Neural progenitor cell (in vitro differentiated cells): ENCODE results near the gene CENPB. TPM values are rescaled to one million over a fixed set of nuclear protein-coding genes. Genes with fewer than 3 reads are reported as not detected.

Experiments
- DNase-seq: peaks from one replicate; pipeline ENCODE4 v3.0.0-alpha.2; 2016; ENCODE audit warnings: low spot score
- H2AFZ ChIP-seq: fragments of 200-600 bp; sonication (generic); replicated peaks from 2 replicates; pipeline ENCODE4 v1.6.1; 2016; ENCODE audit warnings: antibody characterized with exemption
- H3F3A ChIP-seq: fragments of 200-600 bp; sonication (generic); 2 replicates; pipeline ENCODE4 v1.6.1; 2016; ENCODE audit warnings: antibody characterized with exemption, low read depth
- H3K27ac ChIP-seq: fragments of 200-600 bp; sonication (generic); 2 replicates; pipeline ENCODE4 v1.5.1; 2016; ENCODE audit warnings: mild to moderate bottlenecking
- H3K27me3 ChIP-seq: fragments of 200-600 bp; sonication (generic); 2 replicates; pipeline ENCODE4 v1.6.1; 2016; ENCODE audit warnings: mild to moderate bottlenecking, moderate library complexity
- H3K36me3 ChIP-seq: fragments of 200-600 bp; sonication (generic); 2 replicates; pipeline ENCODE4 v1.5.1; 2016
- H3K4me1 ChIP-seq: fragments of 200-600 bp; sonication (generic); 2 replicates; pipeline ENCODE4 v1.6.1; 2016; ENCODE audit warnings: mixed run types
- H3K4me2 ChIP-seq: fragments of 200-600 bp; sonication (generic); 2 replicates; pipeline ENCODE4 v1.6.1; 2016
- H3K4me3 ChIP-seq: fragments of 200-600 bp; sonication (generic); 2 replicates; pipeline ENCODE4 v1.5.1; 2016
- H3K79me2 ChIP-seq: fragments of 200-600 bp; sonication (generic); 2 replicates; pipeline ENCODE4 v1.6.1; 2016; ENCODE audit warnings: low read depth
- H3K9ac ChIP-seq: fragments of 200-600 bp; sonication (generic); 2 replicates; pipeline ENCODE4 v1.6.1; 2016
- H3K9me3 ChIP-seq: fragments of 200-600 bp; sonication (generic); 2 replicates; pipeline ENCODE4 v1.5.1; 2016; ENCODE audit warnings: low read depth
- H4K20me1 ChIP-seq: fragments of 200-600 bp; sonication (generic); 2 replicates; pipeline ENCODE4 v1.6.1; 2016; ENCODE audit warnings: low read depth
- H3K27ac Mint-ChIP-seq: 3 replicates; pipeline ENCODE4 v1.8.0; 2021; ENCODE audit warnings: mixed read lengths
- H3K27me3 Mint-ChIP-seq: 2 replicates; pipeline ENCODE4 v1.8.0; 2022; ENCODE audit warnings: low read depth, mild to moderate bottlenecking, inconsistent platforms, moderate library complexity, mixed read lengths; ENCODE audit not compliant: insufficient read depth
- H3K36me3 Mint-ChIP-seq: 3 replicates; pipeline ENCODE4 v1.8.0; 2021; ENCODE audit warnings: mixed read lengths
- H3K4me1 Mint-ChIP-seq: 3 replicates; pipeline ENCODE4 v1.8.0; 2021; ENCODE audit warnings: mixed read lengths
- H3K4me3 Mint-ChIP-seq: 3 replicates; pipeline ENCODE4 v1.8.0; 2021; ENCODE audit warnings: mild to moderate bottlenecking, moderate library complexity, mixed read lengths
- H3K9me3 Mint-ChIP-seq: 3 replicates; pipeline ENCODE4 v1.8.0; 2020; ENCODE audit warnings: mixed read lengths
- CTCF ChIP-seq: fragments of 200-600 bp; sonication (generic); IDR thresholded peaks from 2 replicates; pipeline ENCODE4 v1.5.1; 2017; ENCODE audit warnings: antibody characterized with exemption, mild to moderate bottlenecking
- EZH2 ChIP-seq: fragments of 200-600 bp; sonication (generic); IDR thresholded peaks from 2 replicates; pipeline ENCODE4 v1.6.1; 2017; ENCODE audit warnings: antibody characterized with exemption, mild to moderate bottlenecking, moderate library complexity
- EZH2phosphoT487 ChIP-seq: fragments of 200-600 bp; sonication (generic); IDR thresholded peaks from 2 replicates; pipeline ENCODE4 v1.6.1; 2017; ENCODE audit warnings: antibody characterized with exemption
- total RNA-seq: library from RNA; depleted of rRNA; stranded (reverse); fragments of >200 nt; gene quantifications from 2 replicates; pipeline ENCODE4 v1.2.3, GENCODE V29; 2015; ENCODE audit warnings: low replicate concordance

Gene CENPB
- total RNA-seq, 1 donor from 2014 or later = 5.0 TPM

- H3K9ac ChIP-seq = no peak overlapping the region
- no peaks in the 10 kb centered on the region for H3K9me3 ChIP-seq
- peaks cover 17% of the 10 kb centered on the region for H3F3A ChIP-seq
- H3K27ac ChIP-seq = no peak overlapping the region
- no peaks in the 10 kb centered on the region for H3K79me2 ChIP-seq
- H3K36me3 ChIP-seq = no peaks in the 10 kb centered on the region
- H3K4me3 ChIP-seq = no peak overlapping the region
- no peaks in the 10 kb centered on the region for H3K36me3 Mint-ChIP-seq
- no peaks in the 10 kb centered on the region for H4K20me1 ChIP-seq
- H3K4me1 Mint-ChIP-seq = peaks cover 16% of the 10 kb centered on the region
- H2AFZ ChIP-seq = no peak overlapping the region
- H3K9me3 Mint-ChIP-seq = peaks cover 3% of the 10 kb centered on the region
- H3K27me3 ChIP-seq = peaks cover 65% of the 10 kb centered on the region
- no peak overlapping the region for H3K27ac Mint-ChIP-seq
- no peaks in the 10 kb centered on the region for H3K4me1 ChIP-seq
- DNase-seq = no peak
- H3K4me3 Mint-ChIP-seq = no peak overlapping the region
- H3K4me2 ChIP-seq = no peak overlapping the region
- peaks cover 33% of the 10 kb centered on the region for H3K27me3 Mint-ChIP-seq
- no peak for TF ChIP-seq CTCF
- TF ChIP-seq EZH2 = no peak
- TF ChIP-seq EZH2phosphoT487 = no peak
Measured at GRCh38 chr20:3775457-3776108, 11.0 kb downstream of the CENPB start.

GRCh38 chr20:3771552-3772058 is 14.9 kb downstream of the CENPB start:
- no peak overlapping the region for H3K4me2 ChIP-seq
- TF ChIP-seq EZH2 (no peak), EZH2phosphoT487 (no peak), CTCF (no peak)
- H3K4me3 ChIP-seq = no peak overlapping the region
- no peaks in the 10 kb centered on the region for H3K9me3 ChIP-seq
- H3K4me1 ChIP-seq = peaks cover 11% of the 10 kb centered on the region
- H3K9me3 Mint-ChIP-seq = no peaks in the 10 kb centered on the region
- H3K27ac Mint-ChIP-seq = no peak overlapping the region
- H2AFZ ChIP-seq = no peak overlapping the region
- H3K36me3 Mint-ChIP-seq = no peaks in the 10 kb centered on the region
- H3K36me3 ChIP-seq = no peaks in the 10 kb centered on the region
- H3K4me3 Mint-ChIP-seq = no peak overlapping the region
- H3K79me2 ChIP-seq = peaks cover 5% of the 10 kb centered on the region
- no peak overlapping the region for H3K27ac ChIP-seq
- H3K27me3 Mint-ChIP-seq = peaks cover 19% of the 10 kb centered on the region
- H3K27me3 ChIP-seq = peaks cover 40% of the 10 kb centered on the region
- peaks cover 18% of the 10 kb centered on the region for H3K4me1 Mint-ChIP-seq
- peaks cover 16% of the 10 kb centered on the region for H3F3A ChIP-seq
- no peak overlapping the region for H3K9ac ChIP-seq
- no peak for DNase-seq
- no peaks in the 10 kb centered on the region for H4K20me1 ChIP-seq

- peak overlapping the region; percentile 98 for H3K27ac Mint-ChIP-seq
- no peaks in the 10 kb centered on the region for H3K9me3 ChIP-seq
- no peaks in the 10 kb centered on the region for H3K36me3 ChIP-seq
- H3K4me3 Mint-ChIP-seq = peak overlapping the region; percentile 91
- H2AFZ ChIP-seq = peak overlapping the region; percentile 88
- H3F3A ChIP-seq = peaks cover 16% of the 10 kb centered on the region
- peaks cover 17% of the 10 kb centered on the region for H3K27me3 Mint-ChIP-seq
- H3K36me3 Mint-ChIP-seq = peaks cover under 1% of the 10 kb centered on the region
- H3K79me2 ChIP-seq = peaks cover 5% of the 10 kb centered on the region
- H3K4me2 ChIP-seq = peak overlapping the region; percentile 98
- H3K4me1 Mint-ChIP-seq = peaks cover 31% of the 10 kb centered on the region
- H4K20me1 ChIP-seq = peaks cover 6% of the 10 kb centered on the region
- peaks cover 15% of the 10 kb centered on the region for H3K4me1 ChIP-seq
- TF ChIP-seq EZH2phosphoT487 (no peak), EZH2 (peak; percentile 18), CTCF (peak; percentile 72)
- no peaks in the 10 kb centered on the region for H3K9me3 Mint-ChIP-seq
- peaks cover 21% of the 10 kb centered on the region for H3K27me3 ChIP-seq
- H3K4me3 ChIP-seq = peak overlapping the region; percentile 68
- peak; percentile 94 for DNase-seq
- no peak overlapping the region for H3K27ac ChIP-seq
- H3K9ac ChIP-seq = peak overlapping the region; percentile 46
Measured at GRCh38 chr20:3768342-3769130, 18.0 kb downstream of the CENPB start.
